ENCODE results near the gene INPP5A.

Gene INPP5A

GRCh38 chr10:132524443-132525285 is 12.9 kb upstream of the INPP5A start:
- H3K27ac ChIP-seq, result no peak overlapping the region
- TF ChIP-seq, protein P1, sequence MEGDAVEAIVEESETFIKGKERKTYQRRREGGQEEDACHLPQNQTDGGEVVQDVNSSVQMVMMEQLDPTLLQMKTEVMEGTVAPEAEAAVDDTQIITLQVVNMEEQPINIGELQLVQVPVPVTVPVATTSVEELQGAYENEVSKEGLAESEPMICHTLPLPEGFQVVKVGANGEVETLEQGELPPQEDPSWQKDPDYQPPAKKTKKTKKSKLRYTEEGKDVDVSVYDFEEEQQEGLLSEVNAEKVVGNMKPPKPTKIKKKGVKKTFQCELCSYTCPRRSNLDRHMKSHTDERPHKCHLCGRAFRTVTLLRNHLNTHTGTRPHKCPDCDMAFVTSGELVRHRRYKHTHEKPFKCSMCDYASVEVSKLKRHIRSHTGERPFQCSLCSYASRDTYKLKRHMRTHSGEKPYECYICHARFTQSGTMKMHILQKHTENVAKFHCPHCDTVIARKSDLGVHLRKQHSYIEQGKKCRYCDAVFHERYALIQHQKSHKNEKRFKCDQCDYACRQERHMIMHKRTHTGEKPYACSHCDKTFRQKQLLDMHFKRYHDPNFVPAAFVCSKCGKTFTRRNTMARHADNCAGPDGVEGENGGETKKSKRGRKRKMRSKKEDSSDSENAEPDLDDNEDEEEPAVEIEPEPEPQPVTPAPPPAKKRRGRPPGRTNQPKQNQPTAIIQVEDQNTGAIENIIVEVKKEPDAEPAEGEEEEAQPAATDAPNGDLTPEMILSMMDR (conservative IDR thresholded peaks at IDR 0.05), result no peak
- TF ChIP-seq ZFX (IDR thresholded peaks at IDR 0.05), result no peak

DNA sequence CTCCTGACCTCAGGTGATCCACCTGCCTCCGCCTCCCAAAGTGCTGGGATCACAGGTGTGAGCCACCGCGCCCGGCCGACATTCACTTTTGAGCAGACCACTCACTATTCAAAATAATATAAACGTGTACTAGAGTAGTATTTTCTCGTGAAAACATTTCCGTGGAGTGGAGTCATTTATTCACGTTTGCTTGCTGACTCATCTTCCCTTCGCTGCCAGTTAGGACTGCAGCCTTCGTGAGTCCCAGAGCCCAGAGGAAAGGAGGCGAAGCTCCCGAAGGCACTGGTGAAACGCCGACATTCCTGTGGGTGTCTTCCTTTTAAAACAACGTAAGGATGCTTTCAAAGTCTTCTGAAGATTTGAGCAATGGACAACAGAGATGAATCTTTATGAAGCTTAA is 10.9 kb upstream of the INPP5A start:
- H3K27ac ChIP-seq, result no peak overlapping the region
- TF ChIP-seq, protein P1 (conservative IDR thresholded peaks at IDR 0.05), result no peak
- no peak for TF ChIP-seq ZFX (IDR thresholded peaks at IDR 0.05)

DNA sequence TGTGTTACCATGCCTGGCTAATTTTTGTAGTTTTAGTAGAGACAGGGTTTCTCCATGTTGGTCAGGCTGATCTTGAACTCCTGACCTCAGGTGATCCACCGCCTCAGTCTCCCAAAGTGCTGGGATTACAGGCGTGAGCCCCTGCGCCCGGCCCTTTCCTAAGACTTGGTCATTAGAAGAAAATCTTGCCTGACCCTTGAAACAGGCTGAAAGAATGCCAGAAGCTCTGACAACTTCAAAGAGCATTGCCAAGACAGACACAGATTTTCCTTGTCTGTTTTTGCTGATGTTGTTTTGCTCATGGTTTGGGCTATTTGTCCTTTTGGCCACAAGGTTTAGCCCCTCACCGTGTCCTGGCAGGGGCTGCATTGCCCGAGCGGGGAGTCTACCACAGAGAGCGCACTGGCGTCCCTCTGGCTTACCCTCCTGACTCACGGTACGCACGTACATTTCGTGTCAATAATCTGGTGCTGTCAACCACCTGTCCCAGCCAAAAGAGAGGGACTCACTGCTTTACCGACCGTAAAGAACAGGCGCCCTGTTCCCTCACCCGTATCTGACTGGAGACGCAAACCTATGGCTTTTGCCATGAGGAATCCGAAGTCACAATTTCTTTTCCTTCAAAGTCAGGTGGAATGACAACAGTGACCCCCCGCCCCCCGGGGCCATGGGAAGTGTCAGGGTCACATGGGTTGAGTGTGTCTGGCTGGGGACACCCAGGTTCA is 10.1 kb upstream of the INPP5A start:
- TF ChIP-seq, protein P1 (conservative IDR thresholded peaks at IDR 0.05), result no peak
- no peak for TF ChIP-seq ZFX (IDR thresholded peaks at IDR 0.05)
- no peak overlapping the region for H3K27ac ChIP-seq

GRCh38 chr10:132528064-132528691 is 9.4 kb upstream of the INPP5A start:
- TF ChIP-seq, protein P1 (conservative IDR thresholded peaks at IDR 0.05), result no peak
- no peak for TF ChIP-seq ZFX (IDR thresholded peaks at IDR 0.05)
- no peak overlapping the region for H3K27ac ChIP-seq

DNA sequence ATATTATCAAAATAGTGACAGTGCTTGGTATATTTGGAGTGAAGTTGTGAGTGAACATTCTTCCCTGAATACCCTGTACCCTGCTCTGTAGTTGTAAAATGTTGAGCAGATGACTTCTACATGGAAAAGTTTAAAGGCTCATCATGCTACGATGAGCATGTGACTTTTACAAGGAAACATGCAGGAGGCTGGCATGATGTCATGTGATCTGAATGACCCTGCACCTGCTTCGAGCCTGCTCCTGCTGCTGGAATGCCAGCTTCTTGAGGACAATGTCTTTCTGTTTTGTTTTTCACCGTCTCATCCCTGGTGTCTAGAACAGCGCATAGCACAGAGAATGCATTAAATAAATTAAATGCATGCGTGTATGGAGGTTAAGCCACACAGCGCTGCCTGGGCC is 5.4 kb upstream of the INPP5A start:
- TF ChIP-seq, protein P1 (conservative IDR thresholded peaks at IDR 0.05), result no peak
- TF ChIP-seq ZFX (IDR thresholded peaks at IDR 0.05), result no peak
- H3K27ac ChIP-seq, result no peak overlapping the region

GRCh38 chr10:132532749-132533560 is 4.6 kb upstream of the INPP5A start:
- TF ChIP-seq, protein P1 (conservative IDR thresholded peaks at IDR 0.05), result no peak
- no peak for TF ChIP-seq ZFX (IDR thresholded peaks at IDR 0.05)

More at GRCh38 chr10:132532749-132533560, 4.6 kb upstream of the INPP5A start:
- H3K27ac ChIP-seq, result no peak overlapping the region
